ENCODE results near the gene NUDT9.

DNA sequence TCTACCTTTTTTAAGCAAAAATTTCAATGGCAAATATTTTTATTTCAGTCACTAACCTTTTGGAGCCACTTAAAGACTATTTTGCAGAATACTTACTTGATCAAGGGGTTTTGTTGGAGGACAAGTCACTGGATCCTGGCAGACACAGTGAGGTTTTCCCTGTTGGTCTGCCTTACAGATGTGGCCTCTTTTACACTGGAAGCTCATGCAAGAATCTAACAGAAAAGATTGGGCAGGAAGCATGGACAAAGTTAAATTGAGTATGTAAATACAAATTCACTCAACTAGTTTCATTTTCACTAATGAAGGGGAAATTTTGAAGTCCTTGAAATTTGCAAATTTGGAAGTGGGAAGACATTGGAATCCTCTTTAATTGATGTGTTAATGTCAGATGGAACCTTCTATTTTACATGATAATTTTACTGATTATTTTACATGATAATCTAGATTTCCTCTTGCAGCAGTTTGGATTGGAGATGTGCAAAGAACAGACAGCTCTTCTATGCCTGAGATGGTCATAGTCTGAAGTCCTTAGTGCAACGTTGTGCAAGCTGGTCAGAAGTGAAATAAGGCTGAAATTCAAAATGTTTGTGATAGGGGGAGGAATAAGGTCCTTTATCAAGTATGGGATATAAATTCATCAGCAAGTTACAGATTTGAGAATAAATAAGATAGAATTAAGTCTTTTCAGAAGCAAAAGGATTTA lies 68.4 kb downstream of the NUDT9 start:
- no peak for TF ChIP-seq POLR2AphosphoS5 (IDR thresholded peaks at IDR 0.05; ENCODE audit: low read depth, low read length)
- no peak for TF ChIP-seq TAF1 (IDR thresholded peaks at IDR 0.05; ENCODE audit: borderline replicate concordance, low read depth, low read length)
- TF ChIP-seq POLR2A (IDR thresholded peaks at IDR 0.05; ENCODE audit: low read depth, low read length) = no peak
